Measurements from ENCODE around the gene ZNF808.

DNA sequence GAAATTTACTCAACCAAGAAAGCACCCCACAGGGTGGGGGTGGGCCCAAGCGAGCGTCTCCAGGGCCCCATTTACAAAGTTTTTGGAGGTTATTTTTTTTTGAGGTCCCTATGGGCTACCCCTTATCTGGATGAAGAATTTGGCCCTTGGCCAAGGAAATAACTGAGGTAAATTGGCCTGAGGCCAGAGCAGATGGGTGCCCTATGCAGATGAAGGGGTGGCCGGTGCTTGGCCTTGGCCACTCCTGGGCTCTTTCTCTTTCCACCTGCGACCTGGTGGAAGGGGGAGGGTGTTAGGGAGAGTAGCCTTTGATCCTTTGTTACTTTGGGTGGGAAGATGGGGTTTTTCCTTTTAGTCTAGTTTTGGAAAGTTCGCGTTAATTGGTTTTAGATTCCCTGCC, 58.1 kb downstream of the ZNF808 start:
- TF ChIP-seq CTCF (IDR thresholded peaks at IDR 0.05; ENCODE audit: insufficient read depth, low read length, poor library complexity, severe bottlenecking): no peak
- TF ChIP-seq EZH2phosphoT487 (conservative IDR thresholded peaks at IDR 0.05; ENCODE audit: low read length): no peak

All from SU-DHL-6 (cell line).